Fibroblast of skin of abdomen (primary cell): ENCODE measurements around the gene CFAP46.
"Not testable (repeated sequence)": the region's sequence is repeated elsewhere in the genome, so short reads cannot be mapped to it uniquely, and the experiment has no call there.

Experiments
- DNase-seq: peaks from one replicate; pipeline ENCODE4 v3.0.0-alpha.2; 2013

CFAP46 gene

GRCh38 chr10:132979491-132980425 is 37.4 kb upstream of the CFAP46 start:
- no peak for DNase-seq

GRCh38 chr10:132978542-132978941 is 36.2 kb upstream of the CFAP46 start:
- DNase-seq: no peak

GRCh38 chr10:132977807-132978206 is 35.4 kb upstream of the CFAP46 start:
- no peak for DNase-seq

GRCh38 chr10:132977076-132977475 is 34.7 kb upstream of the CFAP46 start:
- no peak for DNase-seq

GRCh38 chr10:132975831-132976682 is 33.7 kb upstream of the CFAP46 start:
- DNase-seq: no peak

- peak; percentile 46 for DNase-seq
Measured at GRCh38 chr10:132974886-132975830, 32.8 kb upstream of the CFAP46 start.

GRCh38 chr10:132974249-132974796 is 32.0 kb upstream of the CFAP46 start:
- DNase-seq: no peak

- no peak for DNase-seq
Measured at GRCh38 chr10:132973903-132974241, 31.5 kb upstream of the CFAP46 start.

GRCh38 chr10:132972986-132973902 is 30.9 kb upstream of the CFAP46 start:
- DNase-seq: no peak

GRCh38 chr10:132972149-132972985 is 30.0 kb upstream of the CFAP46 start:
- DNase-seq: no peak

- no peak for DNase-seq
Measured at GRCh38 chr10:132971448-132972148, 29.2 kb upstream of the CFAP46 start.

- no peak for DNase-seq
Measured at GRCh38 chr10:132970641-132971438, 28.5 kb upstream of the CFAP46 start.

- DNase-seq: no peak
Measured at GRCh38 chr10:132967540-132967939, 25.2 kb upstream of the CFAP46 start.

GRCh38 chr10:132965411-132966057 is 23.2 kb upstream of the CFAP46 start:
- DNase-seq: no peak

GRCh38 chr10:132964707-132965410 is 22.5 kb upstream of the CFAP46 start:
- DNase-seq: not testable (repeated sequence)

- DNase-seq: no peak
Measured at GRCh38 chr10:132964231-132964630, 21.9 kb upstream of the CFAP46 start.

GRCh38 chr10:132963430-132963960 is 21.1 kb upstream of the CFAP46 start:
- DNase-seq: no peak
